Common myeloid progenitor, CD34-positive (primary cell): ENCODE data around the gene CROT.

ENCODE experiments used
- CTCF ChIA-PET: fragments of 350-600 bp; sonication (Branson Sonifier 250); formaldehyde crosslinking; loops from one replicate; lab custom pipeline; 2021; ENCODE audit warnings: antibody characterized with exemption; lab: Charles Lee
- POLR2A ChIA-PET: fragments of 350-600 bp; sonication (Branson Sonifier 250); formaldehyde crosslinking; loops from one replicate; lab custom pipeline; 2021; ENCODE audit warnings: antibody characterized with exemption; lab: Charles Lee
- DNase-seq, 3 donors: peaks; one replicate each; pipeline versions ENCODE4 v3.0.0 to v3.0.0-alpha.2; 2013
- H3K27ac ChIP-seq, 2 experiments: 1 replicate in 1 of 2; 2 replicates in 1 of 2; pipeline ENCODE4 v1.7.0; 2013; ENCODE audit warnings: inconsistent platforms in 2 of 2, low read length in 2 of 2, mild to moderate bottlenecking in 2 of 2, low read depth in 1 of 2, moderate library complexity in 1 of 2; ENCODE audit not compliant: severe bottlenecking in 2 of 2, insufficient read depth in 1 of 2, poor library complexity in 1 of 2
- H3K27me3 ChIP-seq, 5 experiments: replicated peaks in 2 of 5; 1 replicate in 3 of 5; 2 replicates in 2 of 5; pipeline versions ENCODE4 v1.6.1 to v1.7.0; 2013; ENCODE audit warnings: low read length in 4 of 5, mild to moderate bottlenecking in 2 of 5, moderate library complexity in 2 of 5, inconsistent platforms in 1 of 5; ENCODE audit not compliant: insufficient read depth in 5 of 5, control insufficient read depth in 4 of 5
- H3K36me3 ChIP-seq, 4 experiments: 1 replicate in 2 of 4; 2 replicates in 2 of 4; pipeline versions ENCODE4 v1.6.1 to v1.7.0; 2013; ENCODE audit warnings: low read length in 3 of 4, control low read depth in 1 of 4, mild to moderate bottlenecking in 1 of 4; ENCODE audit not compliant: control insufficient read depth in 4 of 4, insufficient read depth in 4 of 4
- H3K4me1 ChIP-seq, 4 experiments: 1 replicate in 3 of 4; 2 replicates in 1 of 4; pipeline versions ENCODE4 v1.6.1 to v1.7.1; 2013; ENCODE audit warnings: low read length in 3 of 4, mild to moderate bottlenecking in 3 of 4, control low read depth in 1 of 4, inconsistent platforms in 1 of 4, moderate library complexity in 1 of 4; ENCODE audit not compliant: control insufficient read depth in 4 of 4, insufficient read depth in 4 of 4; ENCODE audit errors: control extremely low read depth in 1 of 4
- H3K4me3 ChIP-seq, 7 experiments: 1 replicate in 4 of 7; 2 replicates in 3 of 7; pipeline versions ENCODE4 v1.5.1 to v1.7.0; 2013; ENCODE audit warnings: mild to moderate bottlenecking in 7 of 7, low read length in 6 of 7, moderate library complexity in 6 of 7, inconsistent platforms in 2 of 7, low read depth in 2 of 7, control low read depth in 1 of 7; ENCODE audit not compliant: insufficient read depth in 4 of 7, control insufficient read depth in 1 of 7; ENCODE audit errors: extremely low read depth in 1 of 7
- H3K9me3 ChIP-seq, 5 experiments: 1 replicate in 4 of 5; 2 replicates in 1 of 5; pipeline versions ENCODE4 v1.6.1 to v1.7.1; 2013; ENCODE audit warnings: low read length in 4 of 5, mild to moderate bottlenecking in 2 of 5, inconsistent platforms in 1 of 5, low read depth in 1 of 5, moderate library complexity in 1 of 5; ENCODE audit not compliant: control insufficient read depth in 4 of 5, insufficient read depth in 2 of 5; ENCODE audit errors: control extremely low read depth in 1 of 5
- WGBS: methylation state at CpG from one replicate; pipeline ENCODE4 v1.1.5; 2013; ENCODE audit not compliant: insufficient coverage; 5-methylcytosine and 5-hydroxymethylcytosine counted together

Gene CROT

GRCh38 chr7:87341441-87341840 is 4.0 kb upstream of the CROT start:
- Histone ChIP-seq H3K4me1 (peaks cover 5 to 49% (median 26%) of the 10 kb centered on the region in 4 experiments), H3K4me3 (peak overlapping the region in 4 of 7 experiments; percentile 29 to 75 (median 60)), H3K27ac (peak overlapping the region in 1 of 2 experiments; percentile 57), H3K36me3 (peaks cover 2 to 7% (median 5%) of the 10 kb centered on the region in 4 experiments), H3K9me3 (no peaks in the 10 kb centered on the region), H3K27me3 (no peaks in the 10 kb centered on the region)
- ChIA-PET POLR2A (no interaction called here), CTCF (interaction anchor here (0.6 kb wide), 1 partner anchor 230 kb away, joined by 3 read pairs; no protein-coding TSS in a partner anchor)
- 63% methylated on average over 2 of the region's 2 CpGs for WGBS
- peak in 2 of 3 donors; percentile 33 to 50 for DNase-seq

DNA sequence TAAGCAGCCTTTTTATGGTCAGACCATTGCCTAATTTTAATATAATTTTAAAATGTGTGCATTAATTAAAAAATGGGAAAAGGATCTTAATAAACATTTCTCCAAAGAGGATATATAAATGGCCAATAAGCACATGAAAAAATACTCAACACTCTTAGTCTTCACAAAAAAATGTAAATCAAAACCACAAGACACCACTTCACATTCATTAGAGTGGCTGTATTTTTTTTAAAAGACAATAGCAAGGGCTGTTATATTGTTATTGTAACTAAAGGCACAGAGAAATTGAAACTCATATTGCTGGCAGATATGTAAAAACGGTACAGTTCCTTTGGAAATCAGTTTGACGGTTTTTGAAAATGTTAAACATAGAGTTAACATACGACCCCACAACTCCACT is 3.2 kb upstream of the CROT start:
- H3K4me1 ChIP-seq, result peaks cover 5 to 52% (median 26%) of the 10 kb centered on the region in 4 experiments
- ChIA-PET POLR2A (no interaction called here), CTCF (no interaction called here)
- peak overlapping the region in 3 of 7 experiments; percentile 46 to 75 (median 75) for H3K4me3 ChIP-seq
- DNase-seq, result no peak
- H3K27ac ChIP-seq, result peak overlapping the region in 1 of 2 experiments; percentile 57
- H3K9me3 ChIP-seq, result no peaks in the 10 kb centered on the region
- WGBS, result no CpG with 5 or more reads among the region's 3 CpGs
- H3K36me3 ChIP-seq, result peaks cover 1 to 6% (median 4%) of the 10 kb centered on the region in 4 experiments
- H3K27me3 ChIP-seq, result no peaks in the 10 kb centered on the region

- Histone ChIP-seq H3K4me3 (peak overlapping the region in 6 of 7 experiments; percentile 77 to 96 (median 86)), H3K36me3 (peaks cover 0 to 10% (median 6%) of the 10 kb centered on the region in 4 experiments), H3K4me1 (peaks cover 5 to 50% (median 26%) of the 10 kb centered on the region in 4 experiments), H3K9me3 (no peaks in the 10 kb centered on the region), H3K27ac (peak overlapping the region; percentile 69 to 85), H3K27me3 (no peaks in the 10 kb centered on the region)
- ChIA-PET POLR2A (no interaction called here), CTCF (interaction anchor here (1.0 to 2.8 kb wide), 3 partner anchors 26 to 73 kb away, joined by 4 to 8 read pairs (median 6); no protein-coding TSS in a partner anchor)
- peak in 1 of 3 donors; percentile 26 for DNase-seq
- WGBS, result no CpG with 5 or more reads among the region's 2 CpGs
These were observed 1.0 kb upstream of the CROT start for GRCh38 chr7:87344446-87344845.

GRCh38 chr7:87345962-87346371 is 503 bp downstream of the CROT start:
- CTCF ChIA-PET, result interaction anchor here (1.0 to 2.8 kb wide), 5 partner anchors 10 to 72 kb away, joined by 3 to 8 read pairs (median 4); no protein-coding TSS in a partner anchor
- POLR2A ChIA-PET, result no interaction called here
- Histone ChIP-seq H3K4me1 (peaks cover 5 to 43% (median 26%) of the 10 kb centered on the region in 4 experiments), H3K36me3 (peaks cover 10 to 24% (median 13%) of the 10 kb centered on the region in 4 experiments), H3K27ac (peak overlapping the region in 1 of 2 experiments; percentile 41), H3K9me3 (peaks cover 0 to 2% (median 0%) of the 10 kb centered on the region in 5 experiments), H3K27me3 (no peaks in the 10 kb centered on the region), H3K4me3 (peak overlapping the region; percentile 50 to 96 (median 84))
- 13% methylated on average over 7 of the region's 8 CpGs for WGBS
- no peak for DNase-seq

- ChIA-PET POLR2A (no interaction called here), CTCF (interaction anchor here (1.0 to 2.8 kb wide), 4 partner anchors 14 to 71 kb away, joined by 3 to 8 read pairs (median 4); no protein-coding TSS in a partner anchor)
- H3K4me3 ChIP-seq, result no peak overlapping the region
- H3K36me3 ChIP-seq, result peaks cover 10 to 34% (median 17%) of the 10 kb centered on the region in 4 experiments
- H3K27ac ChIP-seq, result no peak overlapping the region
- 88% methylated on average over 1 of the region's 1 CpG for WGBS
- peaks cover 5 to 34% (median 19%) of the 10 kb centered on the region in 4 experiments for H3K4me1 ChIP-seq
- H3K9me3 ChIP-seq, result peaks cover 0 to 2% (median 0%) of the 10 kb centered on the region in 5 experiments
- no peak for DNase-seq
- H3K27me3 ChIP-seq, result no peaks in the 10 kb centered on the region
These were observed 1.7 kb downstream of the CROT start for GRCh38 chr7:87347207-87347606.

DNA sequence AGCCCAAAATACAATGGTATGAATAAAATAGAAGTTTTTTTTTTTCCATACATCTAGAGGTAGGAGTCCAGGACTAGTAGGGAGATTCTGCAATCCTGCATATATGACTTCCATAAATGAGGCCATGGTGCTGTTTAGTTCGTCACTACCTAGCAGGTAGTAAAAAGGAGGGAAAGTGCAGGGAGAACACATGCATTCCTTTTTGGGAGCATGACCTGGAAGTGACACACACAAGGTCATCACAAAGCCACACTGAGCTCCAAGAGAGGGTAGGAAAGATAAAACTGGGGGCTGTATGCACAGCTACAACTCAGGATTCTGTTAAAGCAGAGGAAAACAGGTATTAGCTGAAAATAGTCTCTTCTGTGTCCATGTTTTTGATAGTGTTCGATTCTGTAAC is 2.2 kb downstream of the CROT start:
- Histone ChIP-seq H3K36me3 (peaks cover 10 to 35% (median 18%) of the 10 kb centered on the region in 4 experiments), H3K27me3 (no peaks in the 10 kb centered on the region), H3K27ac (no peak overlapping the region), H3K4me1 (peaks cover 5 to 30% (median 19%) of the 10 kb centered on the region in 4 experiments), H3K9me3 (peaks cover 0 to 2% (median 0%) of the 10 kb centered on the region in 5 experiments), H3K4me3 (no peak overlapping the region)
- WGBS, result 100% methylated on average over 1 of the region's 2 CpGs
- DNase-seq, result no peak
- POLR2A ChIA-PET, result no interaction called here
- CTCF ChIA-PET, result no interaction called here

- H3K27ac ChIP-seq, result no peak overlapping the region
- H3K36me3 ChIP-seq, result peaks cover 22 to 64% (median 27%) of the 10 kb centered on the region in 4 experiments
- 100% methylated on average over 1 of the region's 3 CpGs for WGBS
- no peaks in the 10 kb centered on the region for H3K4me1 ChIP-seq
- DNase-seq, result peak in 2 of 3 donors; percentile 29 to 48
- peaks cover 0 to 26% (median 5%) of the 10 kb centered on the region in 5 experiments for H3K9me3 ChIP-seq
- H3K27me3 ChIP-seq, result no peaks in the 10 kb centered on the region
- CTCF ChIA-PET, result no interaction called here
- no peak overlapping the region for H3K4me3 ChIP-seq
- POLR2A ChIA-PET, result no interaction called here
These were observed 9.3 kb downstream of the CROT start for GRCh38 chr7:87354749-87355148.
